ENCODE data around the gene RERE. TPM values are rescaled to one million over a fixed set of nuclear protein-coding genes. Genes with fewer than 3 reads are reported as not detected.

The RERE gene
- total RNA-seq, 1 donor from 2014 or later = 124 TPM

GRCh38 chr1:8791819-8792218 lies 25.6 kb downstream of the RERE start:
- TF ChIP-seq EZH2 (IDR thresholded peaks at IDR 0.05; ENCODE audit: insufficient read depth, low read length) = no peak
- no peak for TF ChIP-seq CTCF (IDR thresholded peaks at IDR 0.05; ENCODE audit: insufficient read depth, low read depth, low read length)
- H3K9me3 Mint-ChIP-seq (ENCODE audit: unreplicated experiment) = no peaks in the 10 kb centered on the region
- H3K27ac ChIP-seq (ENCODE audit: low read depth, low read length) = no peak overlapping the region
- H3K9ac ChIP-seq (ENCODE audit: low read length) = no peak overlapping the region
- no peak overlapping the region for H3K27ac Mint-ChIP-seq (ENCODE audit: unreplicated experiment)
- no peak for DNase-seq (ENCODE audit: low read depth)
- H3K9me3 ChIP-seq (ENCODE audit: insufficient read depth, low read depth, low read length) = no peaks in the 10 kb centered on the region
- no peaks in the 10 kb centered on the region for H3K79me2 ChIP-seq (ENCODE audit: insufficient read depth, low read length)
- no peaks in the 10 kb centered on the region for H3K27me3 Mint-ChIP-seq (ENCODE audit: low read depth, unreplicated experiment)
- peaks cover 25% of the 10 kb centered on the region for H3K4me1 Mint-ChIP-seq (ENCODE audit: low read depth, unreplicated experiment)
- H3K4me3 Mint-ChIP-seq (ENCODE audit: unreplicated experiment) = no peak overlapping the region
- no peak overlapping the region for H3K4me2 ChIP-seq (ENCODE audit: low read length)
- H2AFZ ChIP-seq (ENCODE audit: low read depth, low read length) = no peak overlapping the region
- peaks cover 21% of the 10 kb centered on the region for H4K20me1 ChIP-seq (ENCODE audit: insufficient read depth, low read length)
- H3K4me1 ChIP-seq (ENCODE audit: insufficient read depth, low read length) = no peaks in the 10 kb centered on the region
- peaks cover 7% of the 10 kb centered on the region for H3K36me3 Mint-ChIP-seq (ENCODE audit: low read depth, unreplicated experiment)
- H3K27me3 ChIP-seq (ENCODE audit: insufficient read depth, low read length) = no peaks in the 10 kb centered on the region
- H3K4me3 ChIP-seq (ENCODE audit: insufficient read depth, low read depth, low read length) = no peak overlapping the region
- no peak for FAIRE-seq
- H3K36me3 ChIP-seq (ENCODE audit: insufficient read depth, low read length) = no peaks in the 10 kb centered on the region

- no peak overlapping the region for H3K4me3 Mint-ChIP-seq (ENCODE audit: unreplicated experiment)
- H4K20me1 ChIP-seq (ENCODE audit: insufficient read depth, low read length) = peaks cover 24% of the 10 kb centered on the region
- H3K9me3 Mint-ChIP-seq (ENCODE audit: unreplicated experiment) = no peaks in the 10 kb centered on the region
Observed at GRCh38 chr1:8790987-8791386, 26.5 kb downstream of the RERE start.

More at GRCh38 chr1:8790987-8791386, 26.5 kb downstream of the RERE start:
- FAIRE-seq (no peak), DNase-seq (ENCODE audit: low read depth) (peak; percentile 54)
- Histone ChIP-seq H3K4me3 (ENCODE audit: insufficient read depth, low read depth, low read length) (no peak overlapping the region), H3K4me2 (ENCODE audit: low read length) (no peak overlapping the region), H3K27ac (ENCODE audit: low read depth, low read length) (no peak overlapping the region), H3K9ac (ENCODE audit: low read length) (no peak overlapping the region), H3K27me3 (ENCODE audit: insufficient read depth, low read length) (no peaks in the 10 kb centered on the region), H3K9me3 (ENCODE audit: insufficient read depth, low read depth, low read length) (no peaks in the 10 kb centered on the region), H3K79me2 (ENCODE audit: insufficient read depth, low read length) (no peaks in the 10 kb centered on the region), H2AFZ (ENCODE audit: low read depth, low read length) (no peak overlapping the region), H3K36me3 (ENCODE audit: insufficient read depth, low read length) (no peaks in the 10 kb centered on the region), H3K4me1 (ENCODE audit: insufficient read depth, low read length) (no peaks in the 10 kb centered on the region)
- Mint-ChIP-seq H3K27me3 (ENCODE audit: low read depth, unreplicated experiment) (no peaks in the 10 kb centered on the region), H3K4me1 (ENCODE audit: low read depth, unreplicated experiment) (peaks cover 23% of the 10 kb centered on the region), H3K27ac (ENCODE audit: unreplicated experiment) (no peak overlapping the region), H3K36me3 (ENCODE audit: low read depth, unreplicated experiment) (peaks cover 10% of the 10 kb centered on the region)
- TF ChIP-seq CTCF (IDR thresholded peaks at IDR 0.05; ENCODE audit: insufficient read depth, low read depth, low read length) (no peak), EZH2 (IDR thresholded peaks at IDR 0.05; ENCODE audit: insufficient read depth, low read length) (no peak)
